H1 (cell line): ENCODE data around the gene PRKAR1B.

ENCODE experiments used
- CTCF ChIP-seq, 3 experiments: IDR thresholded peaks; 1 replicate in 2 of 3; 2 replicates in 1 of 3; pipeline versions ENCODE4 v1.5.1 to v1.6.1; 2011; ENCODE audit warnings: low read length in 3 of 3, mild to moderate bottlenecking in 3 of 3, inconsistent platforms in 2 of 3, low read depth in 1 of 3, moderate library complexity in 1 of 3; ENCODE audit not compliant: insufficient read depth in 1 of 3; ENCODE audit errors: control extremely low read depth in 1 of 3
- RNF2 ChIP-seq: fragments of 200-900, 300-1000 bp; sonication (generic); IDR thresholded peaks from 2 replicates; pipeline ENCODE4 v1.7.1; 2016; ENCODE audit warnings: borderline replicate concordance, low read depth, mild to moderate bottlenecking, antibody characterized with exemption, low read length; ENCODE audit not compliant: poor library complexity, severe bottlenecking; ENCODE audit errors: missing control alignments

GRCh38 chr7:668958-669357 is 58.1 kb downstream of the PRKAR1B start:
- no peak for TF ChIP-seq CTCF (IDR thresholded peaks at IDR 0.05; ENCODE audit: control extremely low read depth in 1 of 3, insufficient read depth in 1 of 3, low read depth in 1 of 3, low read length in 3 of 3)
- no peak for TF ChIP-seq RNF2
